IPS-NIHi7 (cell line): ENCODE results near the gene RASEF.
"Not testable (repeated sequence)": the region's sequence is repeated elsewhere in the genome, so short reads cannot be mapped to it uniquely, and the experiment has no call there.

Experiments
- DNase-seq: peaks from one replicate; pipeline ENCODE4 v3.0.0; 2012; ENCODE audit warnings: mixed read lengths; ENCODE audit errors: extremely low spot score

Gene RASEF

GRCh38 chr9:82975176-82975575, 87.8 kb downstream of the RASEF start:
- no peak for DNase-seq

- no peak for DNase-seq
Observed at GRCh38 chr9:82972446-82972845, 90.5 kb downstream of the RASEF start.

- no peak for DNase-seq
Observed at GRCh38 chr9:82970359-82970758, 92.6 kb downstream of the RASEF start.

- no peak for DNase-seq
Observed at GRCh38 chr9:82969291-82969690, 93.7 kb downstream of the RASEF start.

GRCh38 chr9:82968816-82969215, 94.1 kb downstream of the RASEF start:
- DNase-seq: no peak

GRCh38 chr9:82968388-82968787, 94.6 kb downstream of the RASEF start:
- DNase-seq: no peak

GRCh38 chr9:82961504-82962125, 101.3 kb downstream of the RASEF start:
- DNase-seq: peak; percentile 90

GRCh38 chr9:82957529-82958379, 105.2 kb downstream of the RASEF start:
- DNase-seq: no peak

GRCh38 chr9:82949203-82949602, 113.7 kb downstream of the RASEF start:
- DNase-seq: no peak

GRCh38 chr9:82940376-82940775, 122.6 kb downstream of the RASEF start:
- DNase-seq: no peak

GRCh38 chr9:82939451-82939850, 123.5 kb downstream of the RASEF start:
- DNase-seq: no peak

- no peak for DNase-seq
Observed at GRCh38 chr9:82938426-82939218, 124.3 kb downstream of the RASEF start.

- DNase-seq: not testable (repeated sequence)
Observed at GRCh38 chr9:82936561-82936960, 126.4 kb downstream of the RASEF start.

- peak; percentile 38 for DNase-seq
Observed at GRCh38 chr9:82934949-82935348, 128.0 kb downstream of the RASEF start.

GRCh38 chr9:82934025-82934424, 128.9 kb downstream of the RASEF start:
- not testable (repeated sequence) for DNase-seq

- DNase-seq: no peak
Observed at GRCh38 chr9:82930116-82930515, 132.8 kb downstream of the RASEF start.
